Common myeloid progenitor, CD34-positive (primary cell): Measurements from ENCODE around the gene RET.
"Not testable (repeated sequence)": the region's sequence is repeated elsewhere in the genome, so short reads cannot be mapped to it uniquely, and the experiment has no call there.

ENCODE experiments used
- CTCF ChIA-PET: fragments of 350-600 bp; sonication (Branson Sonifier 250); formaldehyde crosslinking; loops from one replicate; lab custom pipeline; 2021; ENCODE audit warnings: antibody characterized with exemption; lab: Charles Lee
- POLR2A ChIA-PET: fragments of 350-600 bp; sonication (Branson Sonifier 250); formaldehyde crosslinking; loops from one replicate; lab custom pipeline; 2021; ENCODE audit warnings: antibody characterized with exemption; lab: Charles Lee
- DNase-seq, 3 donors: peaks; one replicate each; pipeline versions ENCODE4 v3.0.0 to v3.0.0-alpha.2; 2013
- H3K27ac ChIP-seq, 2 experiments: 1 replicate in 1 of 2; 2 replicates in 1 of 2; pipeline ENCODE4 v1.7.0; 2013; ENCODE audit warnings: inconsistent platforms in 2 of 2, low read length in 2 of 2, mild to moderate bottlenecking in 2 of 2, low read depth in 1 of 2, moderate library complexity in 1 of 2; ENCODE audit not compliant: severe bottlenecking in 2 of 2, insufficient read depth in 1 of 2, poor library complexity in 1 of 2
- H3K27me3 ChIP-seq, 5 experiments: replicated peaks in 2 of 5; 1 replicate in 3 of 5; 2 replicates in 2 of 5; pipeline versions ENCODE4 v1.6.1 to v1.7.0; 2013; ENCODE audit warnings: low read length in 4 of 5, mild to moderate bottlenecking in 2 of 5, moderate library complexity in 2 of 5, inconsistent platforms in 1 of 5; ENCODE audit not compliant: insufficient read depth in 5 of 5, control insufficient read depth in 4 of 5
- H3K36me3 ChIP-seq, 4 experiments: 1 replicate in 2 of 4; 2 replicates in 2 of 4; pipeline versions ENCODE4 v1.6.1 to v1.7.0; 2013; ENCODE audit warnings: low read length in 3 of 4, control low read depth in 1 of 4, mild to moderate bottlenecking in 1 of 4; ENCODE audit not compliant: control insufficient read depth in 4 of 4, insufficient read depth in 4 of 4
- H3K4me1 ChIP-seq, 4 experiments: 1 replicate in 3 of 4; 2 replicates in 1 of 4; pipeline versions ENCODE4 v1.6.1 to v1.7.1; 2013; ENCODE audit warnings: low read length in 3 of 4, mild to moderate bottlenecking in 3 of 4, control low read depth in 1 of 4, inconsistent platforms in 1 of 4, moderate library complexity in 1 of 4; ENCODE audit not compliant: control insufficient read depth in 4 of 4, insufficient read depth in 4 of 4; ENCODE audit errors: control extremely low read depth in 1 of 4
- H3K4me3 ChIP-seq, 7 experiments: 1 replicate in 4 of 7; 2 replicates in 3 of 7; pipeline versions ENCODE4 v1.5.1 to v1.7.0; 2013; ENCODE audit warnings: mild to moderate bottlenecking in 7 of 7, low read length in 6 of 7, moderate library complexity in 6 of 7, inconsistent platforms in 2 of 7, low read depth in 2 of 7, control low read depth in 1 of 7; ENCODE audit not compliant: insufficient read depth in 4 of 7, control insufficient read depth in 1 of 7; ENCODE audit errors: extremely low read depth in 1 of 7
- H3K9me3 ChIP-seq, 5 experiments: 1 replicate in 4 of 5; 2 replicates in 1 of 5; pipeline versions ENCODE4 v1.6.1 to v1.7.1; 2013; ENCODE audit warnings: low read length in 4 of 5, mild to moderate bottlenecking in 2 of 5, inconsistent platforms in 1 of 5, low read depth in 1 of 5, moderate library complexity in 1 of 5; ENCODE audit not compliant: control insufficient read depth in 4 of 5, insufficient read depth in 2 of 5; ENCODE audit errors: control extremely low read depth in 1 of 5
- WGBS: methylation state at CpG from one replicate; pipeline ENCODE4 v1.1.5; 2013; ENCODE audit not compliant: insufficient coverage; 5-methylcytosine and 5-hydroxymethylcytosine counted together

The RET gene

GRCh38 chr10:43093423-43094076 is 16.7 kb downstream of the RET start:
- Histone ChIP-seq H3K27me3 (no peaks in the 10 kb centered on the region), H3K27ac (no peak overlapping the region), H3K4me3 (no peak overlapping the region), H3K4me1 (peaks cover 0 to 19% (median 15%) of the 10 kb centered on the region in 4 experiments), H3K36me3 (no peaks in the 10 kb centered on the region), H3K9me3 (no peaks in the 10 kb centered on the region)
- CTCF ChIA-PET, result interaction anchor here (1.2 to 6.6 kb wide), 12 partner anchors 8 to 228 kb away, joined by 3 to 39 read pairs (median 7); partner anchors contain the start of gene RET
- POLR2A ChIA-PET, result no interaction called here
- 41% methylated on average over 9 of the region's 12 CpGs for WGBS
- DNase-seq, result peak; percentile 52 to 76 (median 74)

- H3K4me3 ChIP-seq, result no peak overlapping the region
- ChIA-PET POLR2A (no interaction called here), CTCF (interaction anchor here (1.2 to 6.6 kb wide), 11 partner anchors 8 to 229 kb away, joined by 3 to 39 read pairs (median 8); partner anchors contain the start of gene RET)
- no peaks in the 10 kb centered on the region for H3K9me3 ChIP-seq
- DNase-seq, result no peak
- no peak overlapping the region for H3K27ac ChIP-seq
- whole genome bisulfite sequencing, result 86% methylated on average over 9 of the region's 9 CpGs
- peaks cover 0 to 19% (median 15%) of the 10 kb centered on the region in 4 experiments for H3K4me1 ChIP-seq
- no peaks in the 10 kb centered on the region for H3K27me3 ChIP-seq
- H3K36me3 ChIP-seq, result no peaks in the 10 kb centered on the region
Measured at GRCh38 chr10:43094085-43094484, 17.2 kb downstream of the RET start.

GRCh38 chr10:43099339-43099738 is 22.5 kb downstream of the RET start:
- peaks cover 0 to 13% (median 2%) of the 10 kb centered on the region in 5 experiments for H3K27me3 ChIP-seq

DNA sequence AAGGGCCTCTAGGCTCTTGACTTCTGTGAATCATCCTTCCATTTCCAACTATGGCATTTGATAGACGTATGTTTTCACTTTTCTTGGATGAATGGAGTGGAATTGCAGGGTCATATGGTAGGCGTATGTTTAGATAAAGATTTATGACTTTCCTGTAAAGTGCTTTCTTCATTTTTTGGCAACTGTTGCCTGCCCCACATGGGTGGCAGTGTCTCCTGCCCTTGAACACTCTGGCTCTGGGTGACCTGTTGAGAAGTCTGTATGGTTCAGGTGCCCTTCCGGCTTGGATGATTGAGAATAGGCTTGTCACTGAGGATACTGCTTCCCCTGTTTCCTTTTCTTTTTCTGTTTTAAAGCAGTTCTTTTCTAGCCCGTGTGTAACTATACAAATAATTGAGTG is 23.1 kb downstream of the RET start:
- H3K36me3 ChIP-seq, result no peaks in the 10 kb centered on the region
- no peak overlapping the region for H3K4me3 ChIP-seq
- POLR2A ChIA-PET, result no interaction called here
- H3K9me3 ChIP-seq, result no peaks in the 10 kb centered on the region
- no CpG with 5 or more reads among the region's 4 CpGs for WGBS
- peaks cover 0 to 9% (median 7%) of the 10 kb centered on the region in 4 experiments for H3K4me1 ChIP-seq
- CTCF ChIA-PET, result interaction anchor here (1.4 kb wide), 1 partner anchor 234 kb away, joined by 5 read pairs; no protein-coding TSS in a partner anchor
- H3K27me3 ChIP-seq, result peaks cover 0 to 19% (median 8%) of the 10 kb centered on the region in 5 experiments
- no peak overlapping the region for H3K27ac ChIP-seq
- no peak for DNase-seq

More at GRCh38 chr10:43099339-43099738, 22.5 kb downstream of the RET start:
- H3K9me3 ChIP-seq, H3K4me3 ChIP-seq, H3K27ac ChIP-seq, H3K4me1 ChIP-seq, POLR2A ChIA-PET, H3K36me3 ChIP-seq, DNase-seq: not testable (repeated sequence)
- CTCF ChIA-PET, result interaction anchor here (1.5 kb wide), 1 partner anchor 224 kb away, joined by 3 read pairs; no protein-coding TSS in a partner anchor
- WGBS, result 87% methylated on average over 3 of the region's 6 CpGs

- Histone ChIP-seq H3K9me3 (no peaks in the 10 kb centered on the region), H3K27me3 (peaks cover 0 to 21% (median 10%) of the 10 kb centered on the region in 5 experiments), H3K4me1 (peaks cover 0 to 14% (median 11%) of the 10 kb centered on the region in 4 experiments), H3K36me3 (no peaks in the 10 kb centered on the region), H3K27ac (no peak overlapping the region), H3K4me3 (no peak overlapping the region)
- ChIA-PET CTCF (interaction anchor here (1.4 to 3.4 kb wide), 2 partner anchors 21 to 235 kb away, joined by 5 to 11 read pairs; no protein-coding TSS in a partner anchor), POLR2A (no interaction called here)
- 99% methylated on average over 10 of the region's 17 CpGs for WGBS
- DNase-seq, result no peak
Measured at GRCh38 chr10:43100366-43100765, 23.5 kb downstream of the RET start.

GRCh38 chr10:43102063-43102828 is 25.4 kb downstream of the RET start:
- POLR2A ChIA-PET, result interaction anchor here (0.9 kb wide), 1 partner anchor 23 kb away, joined by 3 read pairs; no protein-coding TSS in a partner anchor
- CTCF ChIA-PET, result interaction anchor here (0.9 to 3.4 kb wide), 5 partner anchors 9 to 349 kb away, joined by 3 to 11 read pairs (median 4); no protein-coding TSS in a partner anchor
- Histone ChIP-seq H3K4me3 (no peak overlapping the region), H3K4me1 (peaks cover 0 to 31% (median 18%) of the 10 kb centered on the region in 4 experiments), H3K27ac (no peak overlapping the region), H3K9me3 (no peaks in the 10 kb centered on the region), H3K36me3 (no peaks in the 10 kb centered on the region), H3K27me3 (peaks cover 0 to 21% (median 10%) of the 10 kb centered on the region in 5 experiments)
- no peak for DNase-seq
- WGBS, result 86% methylated on average over 16 of the region's 19 CpGs
